ENCODE results near the gene FNDC3A.

- TF ChIP-seq EP300 (IDR thresholded peaks at IDR 0.05) (no peak), POLR2AphosphoS5 (IDR thresholded peaks at IDR 0.05) (no peak), POLR2A (IDR thresholded peaks at IDR 0.05) (no peak)
- TF ChIP-seq, protein P1, sequence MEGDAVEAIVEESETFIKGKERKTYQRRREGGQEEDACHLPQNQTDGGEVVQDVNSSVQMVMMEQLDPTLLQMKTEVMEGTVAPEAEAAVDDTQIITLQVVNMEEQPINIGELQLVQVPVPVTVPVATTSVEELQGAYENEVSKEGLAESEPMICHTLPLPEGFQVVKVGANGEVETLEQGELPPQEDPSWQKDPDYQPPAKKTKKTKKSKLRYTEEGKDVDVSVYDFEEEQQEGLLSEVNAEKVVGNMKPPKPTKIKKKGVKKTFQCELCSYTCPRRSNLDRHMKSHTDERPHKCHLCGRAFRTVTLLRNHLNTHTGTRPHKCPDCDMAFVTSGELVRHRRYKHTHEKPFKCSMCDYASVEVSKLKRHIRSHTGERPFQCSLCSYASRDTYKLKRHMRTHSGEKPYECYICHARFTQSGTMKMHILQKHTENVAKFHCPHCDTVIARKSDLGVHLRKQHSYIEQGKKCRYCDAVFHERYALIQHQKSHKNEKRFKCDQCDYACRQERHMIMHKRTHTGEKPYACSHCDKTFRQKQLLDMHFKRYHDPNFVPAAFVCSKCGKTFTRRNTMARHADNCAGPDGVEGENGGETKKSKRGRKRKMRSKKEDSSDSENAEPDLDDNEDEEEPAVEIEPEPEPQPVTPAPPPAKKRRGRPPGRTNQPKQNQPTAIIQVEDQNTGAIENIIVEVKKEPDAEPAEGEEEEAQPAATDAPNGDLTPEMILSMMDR (IDR thresholded peaks at IDR 0.05): no peak
Measured at GRCh38 chr13:49112782-49113525, 137.2 kb downstream of the FNDC3A start.

All from stomach (tissue), 4 donors.